Breast epithelium (tissue), 4 donors: ENCODE results near the gene TRIM21. TPM values are rescaled to one million over a fixed set of nuclear protein-coding genes. Genes with fewer than 3 reads are reported as not detected.
"Not testable (repeated sequence)": the region's sequence is repeated elsewhere in the genome, so short reads cannot be mapped to it uniquely, and the experiment has no call there.

Experiments
- DNase-seq, 2 donors: peaks; one replicate each; pipeline ENCODE4 v3.0.0-alpha.2; 2019; ENCODE audit warnings: low spot score in 2 of 2
- H3K27ac ChIP-seq, 2 donors: fragments of 200-600 bp; sonication (generic) in 1 of 2; one replicate each; pipeline ENCODE4 v1.5.1; 2016 to 2019; ENCODE audit warnings: mild to moderate bottlenecking in 1 of 2
- H3K27me3 ChIP-seq, 2 donors: fragments of 200-600 bp; sonication (generic) in 1 of 2; one replicate each; pipeline versions ENCODE4 v1.5.1 to v1.6.0; 2017 to 2019; ENCODE audit warnings: control low read depth in 1 of 2, mild to moderate bottlenecking in 1 of 2
- H3K36me3 ChIP-seq: fragments of 200-600 bp; one replicate; pipeline ENCODE4 v1.5.1; 2019
- H3K4me1 ChIP-seq, 2 donors: fragments of 200-600 bp; sonication (generic); one replicate each; pipeline ENCODE4 v1.5.1; 2016 to 2019; ENCODE audit warnings: control low read depth in 1 of 2
- H3K4me3 ChIP-seq, 3 donors: fragments of 200-600 bp; sonication (generic); 1 replicate in 2 of 3; 2 replicates in 1 of 3; pipeline ENCODE4 v1.5.1; 2016 to 2019; ENCODE audit warnings: mild to moderate bottlenecking in 3 of 3, moderate library complexity in 2 of 3
- H3K9me3 ChIP-seq, 2 donors: fragments of 200-600 bp; sonication (generic) in 1 of 2; one replicate each; pipeline ENCODE4 v1.5.1; 2016 to 2019; ENCODE audit warnings: control low read depth in 1 of 2
- CTCF ChIP-seq, 3 donors: fragments of 450-650 bp; IDR thresholded peaks; one replicate each; pipeline ENCODE4 v1.5.1; 2016 to 2017; ENCODE audit warnings: antibody characterized with exemption in 3 of 3, mild to moderate bottlenecking in 3 of 3, moderate library complexity in 3 of 3
- POLR2A ChIP-seq: fragments of 450-650 bp; IDR thresholded peaks from one replicate; pipeline ENCODE4 v1.6.1; 2016; ENCODE audit warnings: antibody characterized with exemption, mild to moderate bottlenecking, moderate library complexity
- POLR2AphosphoS5 ChIP-seq, 3 donors: sonication (generic); formaldehyde crosslinking; IDR thresholded peaks; one replicate each; pipeline ENCODE4 v1.6.1; 2017; ENCODE audit warnings: antibody characterized with exemption in 3 of 3
- intact Hi-C: fragments of 100-400 bp; cut with DNase I; formaldehyde crosslinking; loops from one replicate; pipeline ENCODE4 v1.15.1; 2023; ENCODE audit warnings: low total_unique reads
- total RNA-seq, 3 donors: library from RNA; depleted of rRNA; stranded (reverse); fragments of >200 nt; gene quantifications; one replicate each; pipeline ENCODE4 v1.1.0, GENCODE V29; 2016

Gene TRIM21
- total RNA-seq, 3 donors from 2014 or later = 12.5 to 17.7 (median 14.1) TPM

GRCh38 chr11:4385978-4386740 is 7.3 kb downstream of the TRIM21 start:
- DNase-seq = no peak
- H3K36me3 ChIP-seq = peaks cover 7% of the 10 kb centered on the region
- H3K4me1 ChIP-seq = no peaks in the 10 kb centered on the region
- no peak overlapping the region for H3K27ac ChIP-seq
- no peaks in the 10 kb centered on the region for H3K9me3 ChIP-seq
- TF ChIP-seq CTCF (IDR thresholded peaks at IDR 0.05) = no peak
- no peak for TF ChIP-seq POLR2AphosphoS5 (IDR thresholded peaks at IDR 0.05)
- no peak for TF ChIP-seq POLR2A
- no peak overlapping the region for H3K4me3 ChIP-seq
- no peaks in the 10 kb centered on the region for H3K27me3 ChIP-seq
- intact Hi-C loops = no loop called here

- intact Hi-C loops = no loop called here
- Histone ChIP-seq H3K4me3 (no peak overlapping the region), H3K27ac (no peak overlapping the region), H3K9me3 (no peaks in the 10 kb centered on the region), H3K27me3 (no peaks in the 10 kb centered on the region), H3K36me3 (peaks cover 3% of the 10 kb centered on the region), H3K4me1 (no peaks in the 10 kb centered on the region)
- no peak for TF ChIP-seq POLR2AphosphoS5 (IDR thresholded peaks at IDR 0.05)
- no peak for TF ChIP-seq CTCF (IDR thresholded peaks at IDR 0.05)
- TF ChIP-seq POLR2A = no peak
- no peak for DNase-seq
These were observed 11.6 kb downstream of the TRIM21 start for GRCh38 chr11:4381901-4382300.

- TF ChIP-seq POLR2AphosphoS5 (IDR thresholded peaks at IDR 0.05) (no peak), POLR2A (no peak), CTCF (IDR thresholded peaks at IDR 0.05) (no peak)
- Histone ChIP-seq H3K36me3 (no peaks in the 10 kb centered on the region), H3K4me1 (no peaks in the 10 kb centered on the region), H3K27me3 (no peaks in the 10 kb centered on the region), H3K9me3 (no peaks in the 10 kb centered on the region), H3K4me3 (no peak overlapping the region), H3K27ac (no peak overlapping the region)
- DNase-seq = no peak
- intact Hi-C loops = no loop called here
These were observed 17.9 kb downstream of the TRIM21 start for GRCh38 chr11:4375431-4376140.

- Histone ChIP-seq H3K4me1 (no peaks in the 10 kb centered on the region), H3K27ac (no peak overlapping the region), H3K9me3 (no peaks in the 10 kb centered on the region), H3K4me3 (no peak overlapping the region), H3K27me3 (no peaks in the 10 kb centered on the region), H3K36me3 (no peaks in the 10 kb centered on the region)
- TF ChIP-seq POLR2AphosphoS5 (IDR thresholded peaks at IDR 0.05) (no peak), CTCF (IDR thresholded peaks at IDR 0.05) (no peak), POLR2A (no peak)
- intact Hi-C loops = loop anchor here (5.0 kb wide), 1 partner anchor 1192 kb away; no protein-coding TSS in a partner anchor
- no peak for DNase-seq
These were observed 23.3 kb downstream of the TRIM21 start for GRCh38 chr11:4370166-4370565.

GRCh38 chr11:4368286-4368685 is 25.2 kb downstream of the TRIM21 start, which contains the start of gene OR52B4:
TSS of gene OR52B4 (minus strand) at chr11:4368386. CDS start at chr11:4368295, 91 bp downstream.
- no peak within 1 kb of the TSS for H3K4me3 ChIP-seq
- no peaks in the 10 kb centered on the region for H3K36me3 ChIP-seq
- no peaks in the 10 kb centered on the region for H3K9me3 ChIP-seq
- H3K27ac ChIP-seq = no peak within 1 kb of the TSS
- DNase-seq = no peak
- H3K4me1 ChIP-seq = no peaks in the 10 kb centered on the region
- TF ChIP-seq CTCF (IDR thresholded peaks at IDR 0.05) = no peak
- H3K27me3 ChIP-seq = no peaks in the 10 kb centered on the region
- intact Hi-C loops = no loop called here

GRCh38 chr11:4348142-4348541 is 45.4 kb downstream of the TRIM21 start:
- H3K9me3 ChIP-seq, H3K4me3 ChIP-seq, H3K4me1 ChIP-seq, intact Hi-C loops, DNase-seq, H3K27me3 ChIP-seq, H3K36me3 ChIP-seq, H3K27ac ChIP-seq: not testable (repeated sequence)

GRCh38 chr11:4345366-4345765 is 48.1 kb downstream of the TRIM21 start:
- H3K9me3 ChIP-seq, H3K27ac ChIP-seq, H3K4me3 ChIP-seq, DNase-seq, intact Hi-C loops, H3K27me3 ChIP-seq, H3K36me3 ChIP-seq, H3K4me1 ChIP-seq: not testable (repeated sequence)
